Trophoblast cell (in vitro differentiated cells and primary cell): Measurements from ENCODE around the gene PPP1R3C.

Experiments
- DNase-seq, 2 donors: peaks; one replicate each; pipeline ENCODE4 v3.0.0-alpha.2; 2016
- H2AFZ ChIP-seq: 2 replicates; pipeline ENCODE4 v1.6.1; 2013; ENCODE audit warnings: low read length, moderate library complexity, mild to moderate bottlenecking; ENCODE audit not compliant: insufficient read depth, poor library complexity
- H2AK5ac ChIP-seq: 2 replicates; pipeline ENCODE4 v1.6.1; 2013; ENCODE audit warnings: mild to moderate bottlenecking, low read length
- H2BK120ac ChIP-seq: 2 replicates; pipeline ENCODE4 v1.6.1; 2013; ENCODE audit warnings: low read length, mild to moderate bottlenecking, moderate library complexity; ENCODE audit not compliant: insufficient read depth, poor library complexity
- H2BK12ac ChIP-seq: 2 replicates; pipeline ENCODE4 v1.6.1; 2013; ENCODE audit warnings: mild to moderate bottlenecking, low read length, moderate library complexity
- H2BK5ac ChIP-seq: 2 replicates; pipeline ENCODE4 v1.6.1; 2013; ENCODE audit warnings: low read length, low read depth, moderate library complexity, mild to moderate bottlenecking; ENCODE audit not compliant: poor library complexity
- H3K14ac ChIP-seq: 2 replicates; pipeline ENCODE4 v1.6.1; 2013; ENCODE audit warnings: mild to moderate bottlenecking, low read length
- H3K18ac ChIP-seq: 2 replicates; pipeline ENCODE4 v1.6.1; 2013; ENCODE audit warnings: mild to moderate bottlenecking, low read length
- H3K23ac ChIP-seq: 2 replicates; pipeline ENCODE4 v1.6.1; 2013; ENCODE audit warnings: low read length
- H3K27ac ChIP-seq: 2 replicates; pipeline ENCODE4 v1.5.1; 2013; ENCODE audit warnings: low read depth, mild to moderate bottlenecking, inconsistent platforms, low read length, moderate library complexity
- H3K27me3 ChIP-seq: 2 replicates; pipeline ENCODE4 v1.6.1; 2013; ENCODE audit warnings: inconsistent platforms, mild to moderate bottlenecking, low read length, moderate library complexity; ENCODE audit not compliant: insufficient read depth
- H3K36me3 ChIP-seq, 2 experiments: 1 replicate in 1 of 2; 2 replicates in 1 of 2; pipeline ENCODE4 v1.6.1; 2013; ENCODE audit warnings: low read length in 2 of 2, mild to moderate bottlenecking in 2 of 2, moderate library complexity in 1 of 2; ENCODE audit not compliant: insufficient read depth in 2 of 2, control insufficient read depth in 1 of 2
- H3K4ac ChIP-seq: 2 replicates; pipeline ENCODE4 v1.6.1; 2013; ENCODE audit warnings: low read depth, mild to moderate bottlenecking, low read length, moderate library complexity
- H3K4me1 ChIP-seq, 2 experiments: 1 replicate in 1 of 2; 2 replicates in 1 of 2; pipeline ENCODE4 v1.6.1; 2013; ENCODE audit warnings: low read length in 2 of 2, mild to moderate bottlenecking in 2 of 2, moderate library complexity in 1 of 2; ENCODE audit not compliant: insufficient read depth in 2 of 2, control insufficient read depth in 1 of 2
- H3K4me2 ChIP-seq: 2 replicates; pipeline ENCODE4 v1.6.1; 2013; ENCODE audit warnings: inconsistent platforms, mild to moderate bottlenecking, low read length, moderate library complexity
- H3K4me3 ChIP-seq: 2 replicates; pipeline ENCODE4 v1.5.1; 2013; ENCODE audit warnings: mild to moderate bottlenecking, low read depth, low read length, inconsistent platforms
- H3K79me1 ChIP-seq: one replicate; pipeline ENCODE4 v1.6.1; 2013; ENCODE audit warnings: low read length
- H3K79me2 ChIP-seq: 2 replicates; pipeline ENCODE4 v1.6.1; 2013; ENCODE audit warnings: low read length, mild to moderate bottlenecking; ENCODE audit not compliant: control insufficient read depth, insufficient read depth, poor library complexity
- H3K9ac ChIP-seq: 2 replicates; pipeline ENCODE4 v1.6.1; 2013; ENCODE audit warnings: mild to moderate bottlenecking, low read length
- H3K9me3 ChIP-seq: 2 replicates; pipeline ENCODE4 v1.6.1; 2013; ENCODE audit warnings: low read depth, mild to moderate bottlenecking, control low read depth, inconsistent platforms, low read length; ENCODE audit not compliant: insufficient read depth
- H4K12ac ChIP-seq: 2 replicates; pipeline ENCODE4 v1.6.1; 2013; ENCODE audit warnings: low read depth, mild to moderate bottlenecking, low read length, moderate library complexity
- H4K8ac ChIP-seq: 2 replicates; pipeline ENCODE4 v1.6.1; 2013; ENCODE audit warnings: low read depth, mild to moderate bottlenecking, low read length, moderate library complexity
- H4K91ac ChIP-seq: one replicate; pipeline ENCODE4 v1.6.1; 2013; ENCODE audit warnings: low read depth, mild to moderate bottlenecking, low read length, moderate library complexity
- WGBS: extraction: QIAGEN DNeasy Blood & Tissue Kit; methylation state at CpG from one replicate; pipeline ENCODE4 v1.1.7; 2013; ENCODE audit warnings: missing lambda C conversion rate; ENCODE audit not compliant: insufficient read length, insufficient coverage; ENCODE audit errors: extremely low coverage; 5-methylcytosine and 5-hydroxymethylcytosine counted together

Gene PPP1R3C

DNA sequence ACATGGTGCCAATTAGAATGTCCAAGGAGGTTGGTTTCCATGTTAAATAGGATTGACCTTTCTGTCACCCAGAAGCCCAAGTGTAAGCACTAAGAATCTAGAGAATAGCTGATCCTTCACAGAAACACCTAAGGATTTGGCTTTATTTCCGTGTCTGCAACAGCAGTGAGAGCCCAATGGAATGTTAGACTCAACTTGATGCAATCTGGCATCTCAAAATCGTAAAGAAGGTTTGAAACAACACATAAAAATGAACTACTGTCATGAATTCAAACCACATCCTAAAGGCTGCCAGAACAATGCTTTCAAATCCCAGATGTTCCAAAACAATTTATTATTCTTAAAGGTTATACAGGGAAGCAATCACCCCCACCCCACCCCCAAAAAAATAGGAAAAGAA is 18.6 kb downstream of the PPP1R3C start:
- Histone ChIP-seq H3K4ac (no peak overlapping the region), H3K9me3 (no peaks in the 10 kb centered on the region), H3K27ac (no peak overlapping the region), H3K27me3 (no peaks in the 10 kb centered on the region), H2BK12ac (no peak overlapping the region), H3K23ac (no peak overlapping the region), H2BK120ac (no peak overlapping the region), H3K18ac (no peak overlapping the region), H3K9ac (no peak overlapping the region), H2AFZ (no peak overlapping the region), H2BK5ac (no peak overlapping the region), H3K14ac (no peak overlapping the region), H3K4me2 (no peak overlapping the region), H4K91ac (no peak overlapping the region), H4K8ac (no peak overlapping the region), H3K79me1 (no peaks in the 10 kb centered on the region), H2AK5ac (no peak overlapping the region), H4K12ac (no peak overlapping the region), H3K4me3 (no peak overlapping the region), H3K4me1 (no peaks in the 10 kb centered on the region), H3K79me2 (no peaks in the 10 kb centered on the region), H3K36me3 (no peaks in the 10 kb centered on the region)
- peak in 1 of 2 donors; percentile 26 for DNase-seq
- WGBS = no CpG with 5 or more reads among the region's 2 CpGs

- no peaks in the 10 kb centered on the region for H3K27me3 ChIP-seq
- no peak overlapping the region for H3K14ac ChIP-seq
- no peaks in the 10 kb centered on the region for H3K9me3 ChIP-seq
- H3K27ac ChIP-seq = no peak overlapping the region
- H2BK120ac ChIP-seq = no peak overlapping the region
- H2BK12ac ChIP-seq = no peak overlapping the region
- H3K23ac ChIP-seq = no peak overlapping the region
- no CpG with 5 or more reads among the region's 4 CpGs for WGBS
- H3K79me2 ChIP-seq = no peaks in the 10 kb centered on the region
- H3K4me1 ChIP-seq = no peaks in the 10 kb centered on the region
- H4K8ac ChIP-seq = no peak overlapping the region
- H3K4ac ChIP-seq = no peak overlapping the region
- no peaks in the 10 kb centered on the region for H3K79me1 ChIP-seq
- no peak overlapping the region for H2AK5ac ChIP-seq
- H2AFZ ChIP-seq = no peak overlapping the region
- no peaks in the 10 kb centered on the region for H3K36me3 ChIP-seq
- H3K4me3 ChIP-seq = no peak overlapping the region
- H2BK5ac ChIP-seq = no peak overlapping the region
- H3K18ac ChIP-seq = no peak overlapping the region
- H4K91ac ChIP-seq = no peak overlapping the region
- H4K12ac ChIP-seq = no peak overlapping the region
- H3K9ac ChIP-seq = no peak overlapping the region
- DNase-seq = peak; percentile 33 to 63
- H3K4me2 ChIP-seq = no peak overlapping the region
Measured at GRCh38 chr10:91613411-91614187, 19.3 kb downstream of the PPP1R3C start.

GRCh38 chr10:91610919-91611318 is 22.0 kb downstream of the PPP1R3C start:
- Histone ChIP-seq H3K79me1 (no peaks in the 10 kb centered on the region), H3K4me3 (no peak overlapping the region), H2BK5ac (no peak overlapping the region), H4K8ac (no peak overlapping the region), H2BK12ac (no peak overlapping the region), H3K23ac (no peak overlapping the region), H3K27me3 (no peaks in the 10 kb centered on the region), H3K27ac (no peak overlapping the region), H3K4me1 (no peaks in the 10 kb centered on the region), H3K4me2 (no peak overlapping the region), H2AK5ac (no peak overlapping the region), H3K4ac (no peak overlapping the region), H3K9me3 (no peaks in the 10 kb centered on the region), H3K18ac (no peak overlapping the region), H4K91ac (no peak overlapping the region), H3K9ac (no peak overlapping the region), H2AFZ (no peak overlapping the region), H3K14ac (no peak overlapping the region), H3K36me3 (no peaks in the 10 kb centered on the region), H3K79me2 (no peaks in the 10 kb centered on the region), H2BK120ac (no peak overlapping the region), H4K12ac (no peak overlapping the region)
- no peak for DNase-seq
- WGBS = no CpG with 5 or more reads among the region's 1 CpG

DNA sequence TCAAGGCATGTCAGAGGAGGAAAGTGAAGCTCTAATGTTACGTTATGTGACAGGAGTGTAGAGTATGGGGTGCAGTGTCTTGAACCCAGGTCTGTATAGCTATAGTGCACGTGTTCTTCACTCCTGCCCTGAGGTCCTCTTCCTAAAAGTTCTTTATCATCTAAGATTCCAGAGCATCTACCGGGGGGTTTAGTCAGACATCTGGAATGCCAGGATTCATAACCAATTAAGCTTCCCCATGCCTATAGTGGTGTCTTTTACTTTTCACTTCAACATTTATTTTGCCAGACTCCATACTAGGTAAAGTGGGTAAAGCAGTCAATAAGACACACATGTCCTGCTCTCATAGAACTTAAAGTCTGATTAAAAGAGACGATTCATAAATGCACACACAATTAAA is 22.4 kb downstream of the PPP1R3C start:
- WGBS = no CpG with 5 or more reads among the region's 4 CpGs
- H4K8ac ChIP-seq = no peak overlapping the region

More for the DNA sequence above, 22.4 kb downstream of the PPP1R3C start:
- Histone ChIP-seq H3K27ac (no peak overlapping the region), H3K9ac (no peak overlapping the region), H2BK12ac (no peak overlapping the region), H3K4me3 (no peak overlapping the region), H4K91ac (no peak overlapping the region), H2BK5ac (no peak overlapping the region), H2BK120ac (no peak overlapping the region), H3K79me1 (no peaks in the 10 kb centered on the region), H3K4me2 (no peak overlapping the region), H4K12ac (no peak overlapping the region), H3K23ac (no peak overlapping the region), H2AFZ (no peak overlapping the region), H3K14ac (no peak overlapping the region), H3K36me3 (no peaks in the 10 kb centered on the region), H3K27me3 (no peaks in the 10 kb centered on the region), H2AK5ac (no peak overlapping the region), H3K18ac (no peak overlapping the region), H3K79me2 (no peaks in the 10 kb centered on the region), H3K4me1 (no peaks in the 10 kb centered on the region), H3K9me3 (no peaks in the 10 kb centered on the region), H3K4ac (no peak overlapping the region)
- peak in 1 of 2 donors; percentile 54 for DNase-seq
